Esophagus (tissue), 2 donors: Measurements from ENCODE around the gene COL25A1. TPM values are rescaled to one million over a fixed set of nuclear protein-coding genes. Genes with fewer than 3 reads are reported as not detected.

Experiments
- H3K27ac ChIP-seq, 2 donors: one replicate each; pipeline ENCODE4 v1.5.1; 2013; ENCODE audit warnings: low read depth in 2 of 2, mild to moderate bottlenecking in 2 of 2, inconsistent platforms in 1 of 2, low read length in 1 of 2, moderate library complexity in 1 of 2
- H3K27me3 ChIP-seq, 2 donors: one replicate each; pipeline ENCODE4 v1.6.1; 2013; ENCODE audit warnings: low read length in 2 of 2, control low read depth in 1 of 2, mild to moderate bottlenecking in 1 of 2; ENCODE audit not compliant: insufficient read depth in 2 of 2, control insufficient read depth in 1 of 2
- H3K36me3 ChIP-seq, 2 donors: one replicate each; pipeline ENCODE4 v1.6.1; 2013; ENCODE audit warnings: low read length in 1 of 2; ENCODE audit not compliant: control insufficient read depth in 2 of 2, insufficient read depth in 2 of 2
- H3K4me1 ChIP-seq, 2 donors: one replicate each; pipeline ENCODE4 v1.6.1; 2013; ENCODE audit warnings: low read length in 1 of 2; ENCODE audit not compliant: control insufficient read depth in 2 of 2, insufficient read depth in 2 of 2
- H3K4me3 ChIP-seq, 2 donors: one replicate each; pipeline ENCODE4 v1.5.1; 2013; ENCODE audit warnings: low read length in 2 of 2, mild to moderate bottlenecking in 2 of 2, low read depth in 1 of 2, moderate library complexity in 1 of 2
- H3K9me3 ChIP-seq, 2 donors: one replicate each; pipeline ENCODE4 v1.6.1; 2013; ENCODE audit warnings: mild to moderate bottlenecking in 2 of 2, low read depth in 1 of 2, low read length in 1 of 2, moderate library complexity in 1 of 2; ENCODE audit not compliant: control insufficient read depth in 2 of 2, insufficient read depth in 1 of 2
- WGBS, 2 donors: extraction: QIAGEN DNeasy Blood & Tissue Kit; methylation state at CpG; one replicate each; pipeline ENCODE4 v1.1.7; 2013; 5-methylcytosine and 5-hydroxymethylcytosine counted together
- polyA plus RNA-seq, 2 donors: library from polyadenylated mRNA; stranded (reverse); fragments of 200-250 nt; gene quantifications; one replicate each; pipeline ENCODE4 v1.2.3, GENCODE V29; 2013
- donor health status: healthy with polysubstance abuse.
- donor health status: Bipolar disorder and iron deficiency.

COL25A1 gene
- polyA plus RNA-seq, 2 donors = 0.02 to 0.06 TPM

DNA sequence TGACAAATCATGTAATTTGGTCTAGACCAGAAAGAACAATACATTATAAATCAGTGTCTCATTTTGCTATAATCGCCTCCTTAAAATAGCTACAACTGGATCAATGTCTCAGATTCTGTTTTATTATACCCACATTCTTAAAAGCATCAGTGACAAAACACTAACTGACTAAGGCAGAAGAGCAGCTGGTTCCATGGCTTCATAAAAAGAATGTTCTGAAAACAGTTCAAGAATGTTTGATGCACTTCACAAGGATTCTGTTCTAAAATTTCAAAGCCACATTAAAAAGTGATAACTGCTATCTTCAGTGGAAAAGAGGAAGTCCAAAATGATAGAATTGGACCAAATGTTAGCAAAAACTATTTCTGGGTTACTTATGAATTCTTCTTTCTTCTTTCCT is 69.8 kb downstream of the COL25A1 start:
- Histone ChIP-seq H3K27ac (no peak overlapping the region), H3K9me3 (no peaks in the 10 kb centered on the region), H3K27me3 (no peaks in the 10 kb centered on the region), H3K4me3 (no peak overlapping the region), H3K4me1 (no peaks in the 10 kb centered on the region), H3K36me3 (no peaks in the 10 kb centered on the region)
- 89% methylated on average over 1 of the region's 1 CpG for WGBS, 2 donors

DNA sequence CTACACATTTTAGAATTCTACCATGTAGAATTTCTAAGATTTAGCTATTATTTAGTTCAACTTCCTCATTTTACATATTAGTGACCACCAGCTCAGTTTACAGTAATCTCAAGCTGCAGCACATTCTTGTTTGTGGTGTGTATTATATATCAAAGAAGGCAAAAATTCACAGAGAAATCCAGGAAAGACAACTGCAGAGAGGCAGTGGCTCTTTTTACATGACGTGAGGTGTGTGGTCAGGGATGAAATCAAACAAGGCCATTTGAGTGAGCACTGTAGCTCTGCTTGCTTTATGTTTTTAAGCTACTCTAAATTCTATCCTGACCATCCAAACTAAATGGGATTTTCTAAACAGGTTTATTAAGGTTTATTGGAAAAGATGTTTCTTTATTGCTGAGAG is 71.1 kb downstream of the COL25A1 start:
- 86 to 90% methylated on average over 1 of the region's 1 CpG for WGBS, 2 donors
- H3K36me3 ChIP-seq = no peaks in the 10 kb centered on the region
- H3K4me1 ChIP-seq = no peaks in the 10 kb centered on the region
- no peaks in the 10 kb centered on the region for H3K9me3 ChIP-seq
- no peak overlapping the region for H3K27ac ChIP-seq
- no peaks in the 10 kb centered on the region for H3K27me3 ChIP-seq
- H3K4me3 ChIP-seq = no peak overlapping the region

DNA sequence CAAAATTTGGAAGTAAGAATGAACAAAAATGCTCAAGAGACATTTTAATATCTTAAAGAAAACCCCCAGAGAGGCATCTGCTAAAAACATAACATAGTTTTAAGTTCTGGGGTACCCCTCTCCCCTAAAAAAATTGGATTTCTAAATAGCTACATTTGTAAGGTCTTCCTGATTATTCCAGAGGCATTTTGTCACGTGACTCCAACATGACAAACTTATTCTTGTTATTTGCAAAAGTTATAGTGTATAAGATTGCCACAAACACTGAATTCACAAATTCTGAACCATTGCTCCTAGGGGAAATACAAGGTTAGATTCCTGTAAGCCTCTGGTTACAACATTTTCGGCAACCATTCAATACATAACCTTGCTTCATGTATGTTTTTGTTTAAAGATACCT is 73.4 kb downstream of the COL25A1 start:
- no peaks in the 10 kb centered on the region for H3K4me1 ChIP-seq
- no peak overlapping the region for H3K27ac ChIP-seq
- H3K27me3 ChIP-seq = no peaks in the 10 kb centered on the region
- no peak overlapping the region for H3K4me3 ChIP-seq
- no peaks in the 10 kb centered on the region for H3K36me3 ChIP-seq
- 79 to 84% methylated on average over 2 of the region's 2 CpGs for WGBS, 2 donors
- H3K9me3 ChIP-seq = no peaks in the 10 kb centered on the region

DNA sequence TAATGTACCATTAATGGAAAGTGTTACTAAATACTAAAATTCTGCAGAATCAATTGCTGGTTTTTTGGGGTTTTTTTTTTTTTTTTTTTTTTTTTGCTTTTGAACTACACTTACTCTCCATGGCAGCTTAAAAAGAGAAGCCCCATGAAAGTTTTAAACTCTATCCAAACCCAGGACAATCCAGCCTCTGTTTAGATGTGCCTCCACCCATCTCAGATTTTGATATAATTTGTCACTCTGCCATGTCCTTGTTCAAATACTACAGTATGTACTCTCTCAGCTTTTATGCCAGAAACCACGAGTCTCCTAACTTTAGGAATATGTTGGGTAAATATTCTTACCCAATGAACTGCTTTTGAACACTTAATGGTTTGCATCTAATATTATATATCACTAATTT is 84.2 kb downstream of the COL25A1 start:
- no peaks in the 10 kb centered on the region for H3K9me3 ChIP-seq
- H3K4me3 ChIP-seq = no peak overlapping the region
- H3K27me3 ChIP-seq = no peaks in the 10 kb centered on the region
- H3K27ac ChIP-seq = no peak overlapping the region
- WGBS, 2 donors = 28 to 48% methylated on average over 1 of the region's 1 CpG
- no peaks in the 10 kb centered on the region for H3K4me1 ChIP-seq
- no peaks in the 10 kb centered on the region for H3K36me3 ChIP-seq

GRCh38 chr4:109216085-109216696 is 86.3 kb downstream of the COL25A1 start:
- Histone ChIP-seq H3K36me3 (no peaks in the 10 kb centered on the region), H3K9me3 (no peaks in the 10 kb centered on the region), H3K27me3 (no peaks in the 10 kb centered on the region), H3K4me3 (no peak overlapping the region), H3K4me1 (no peaks in the 10 kb centered on the region), H3K27ac (no peak overlapping the region)
- WGBS, 2 donors = 87 to 92% methylated on average over 5 of the region's 5 CpGs

GRCh38 chr4:109215506-109215905 is 87.0 kb downstream of the COL25A1 start:
- Histone ChIP-seq H3K27me3 (no peaks in the 10 kb centered on the region), H3K36me3 (no peaks in the 10 kb centered on the region), H3K27ac (no peak overlapping the region), H3K4me1 (no peaks in the 10 kb centered on the region), H3K9me3 (no peaks in the 10 kb centered on the region), H3K4me3 (no peak overlapping the region)
- WGBS, 2 donors = 83 to 86% methylated on average over 2 of the region's 2 CpGs

DNA sequence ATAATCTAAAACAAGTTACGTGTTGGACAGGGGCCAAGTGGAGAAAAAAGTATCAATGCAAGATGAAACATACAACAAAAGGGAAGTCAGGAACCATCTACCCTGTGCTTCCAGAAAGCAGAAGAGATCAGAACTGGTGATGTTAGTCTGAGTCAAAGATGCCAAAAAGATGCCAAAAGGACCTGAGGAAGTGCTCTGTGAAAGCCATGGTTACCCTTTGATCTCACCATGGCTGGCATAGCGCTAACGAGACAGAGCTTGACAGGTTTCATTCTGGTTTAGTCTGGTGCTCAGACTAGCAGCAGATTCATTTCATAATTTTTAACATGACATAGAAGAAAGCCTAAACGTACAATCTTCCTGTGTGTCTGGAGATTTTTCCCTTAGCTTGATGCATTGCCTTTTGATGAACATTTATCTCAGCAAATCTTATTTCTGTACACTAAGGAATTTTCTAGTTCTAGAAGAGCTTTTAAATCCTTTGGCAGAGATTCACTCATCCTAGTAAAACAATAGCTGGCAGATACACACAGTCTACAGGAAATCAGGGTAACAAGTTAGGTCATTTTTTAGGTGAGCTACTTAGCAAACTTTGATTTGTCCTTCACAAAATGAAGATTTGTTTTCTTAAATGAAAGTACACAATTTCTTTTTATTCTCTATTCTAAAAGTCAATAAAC is 87.7 kb downstream of the COL25A1 start:
- H3K27ac ChIP-seq = no peak overlapping the region
- H3K4me3 ChIP-seq = no peak overlapping the region
- H3K36me3 ChIP-seq = no peaks in the 10 kb centered on the region
- no peaks in the 10 kb centered on the region for H3K27me3 ChIP-seq
- H3K4me1 ChIP-seq = no peaks in the 10 kb centered on the region
- no peaks in the 10 kb centered on the region for H3K9me3 ChIP-seq
- WGBS, 2 donors = 26 to 41% methylated on average over 4 of the region's 4 CpGs

- Histone ChIP-seq H3K27ac (no peak overlapping the region), H3K4me1 (no peaks in the 10 kb centered on the region), H3K4me3 (no peak overlapping the region), H3K9me3 (no peaks in the 10 kb centered on the region), H3K27me3 (no peaks in the 10 kb centered on the region), H3K36me3 (no peaks in the 10 kb centered on the region)
- WGBS, 2 donors = 89 to 94% methylated on average over 1 of the region's 1 CpG
Observed at GRCh38 chr4:109213056-109213455, 89.4 kb downstream of the COL25A1 start.

DNA sequence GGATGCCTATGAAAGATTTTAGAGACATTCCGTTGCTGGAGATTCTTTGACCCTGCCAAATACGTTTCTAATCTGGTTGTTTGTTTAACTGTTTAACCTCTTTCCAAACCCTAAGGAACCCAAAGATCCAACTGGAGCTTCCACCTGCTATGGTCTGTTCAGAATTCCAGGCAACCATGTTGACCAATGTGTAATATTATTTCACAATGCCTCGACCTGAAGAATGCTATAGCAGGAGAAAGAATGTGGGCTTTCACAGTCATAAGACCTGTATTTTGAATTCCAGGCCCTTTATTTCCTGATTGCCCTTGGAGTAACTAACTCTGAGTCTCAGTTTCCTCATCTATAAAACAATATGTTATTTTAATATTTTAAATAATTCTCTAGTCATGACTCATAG is 90.8 kb downstream of the COL25A1 start:
- 41 to 52% methylated on average over 3 of the region's 3 CpGs for WGBS, 2 donors
- Histone ChIP-seq H3K36me3 (no peaks in the 10 kb centered on the region), H3K27me3 (no peaks in the 10 kb centered on the region), H3K4me1 (no peaks in the 10 kb centered on the region), H3K27ac (no peak overlapping the region), H3K9me3 (no peaks in the 10 kb centered on the region), H3K4me3 (no peak overlapping the region)

DNA sequence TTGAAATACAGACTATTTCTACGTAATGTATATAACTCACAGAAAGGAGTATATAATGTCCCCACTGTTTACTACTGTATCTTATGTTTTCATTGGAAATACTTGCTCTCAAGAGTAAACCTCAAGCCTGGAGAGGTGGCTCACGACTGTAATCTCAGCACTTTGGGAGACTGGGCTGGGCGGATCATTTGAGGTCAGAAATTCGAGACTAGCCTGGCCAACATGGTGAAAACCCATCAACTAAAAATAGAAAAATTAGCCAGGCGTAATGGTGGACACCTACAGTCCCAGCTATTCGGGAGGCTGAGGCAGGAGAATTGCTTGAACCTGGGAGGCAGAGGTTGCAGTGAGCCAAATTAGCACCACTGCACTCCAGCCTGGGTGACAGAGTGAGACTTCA is 92.8 kb downstream of the COL25A1 start:
- no peaks in the 10 kb centered on the region for H3K9me3 ChIP-seq
- H3K27ac ChIP-seq = no peak overlapping the region
- H3K27me3 ChIP-seq = no peaks in the 10 kb centered on the region
- no peak overlapping the region for H3K4me3 ChIP-seq
- H3K36me3 ChIP-seq = no peaks in the 10 kb centered on the region
- 77 to 83% methylated on average over 6 of the region's 6 CpGs for WGBS, 2 donors
- H3K4me1 ChIP-seq = no peaks in the 10 kb centered on the region
